HepG2 (cell line): ENCODE data around the gene PFDN2. TPM values are rescaled to one million over a fixed set of nuclear protein-coding genes. Genes with fewer than 3 reads are reported as not detected.

Source experiments
- BCLAF1 ChIP-seq: fragments of 450-650 bp; IDR thresholded peaks from 2 replicates; pipeline ENCODE4 v1.6.1; 2017; ENCODE audit warnings: mild to moderate bottlenecking
- GABPA ChIP-seq, 2 experiments: IDR thresholded peaks; 2 replicates each; pipeline ENCODE4 v1.6.1; 2011 to 2016; ENCODE audit warnings: low read depth in 2 of 2, low read length in 1 of 2, missing biosample characterization in 1 of 2, missing genetic modification characterization in 1 of 2
- MNT ChIP-seq: fragments of 450-650 bp; IDR thresholded peaks from 2 replicates; pipeline ENCODE4 v1.6.1; 2016
- SALL2 ChIP-seq: sonication (generic); formaldehyde crosslinking; IDR thresholded peaks from 2 replicates; pipeline ENCODE4 v1.8.1; 2023; ENCODE audit warnings: mild to moderate bottlenecking, missing genetic modification reagents, inconsistent platforms
- ZFP90 ChIP-seq: sonication (generic); formaldehyde crosslinking; IDR thresholded peaks from 2 replicates; pipeline ENCODE4 v1.8.0; 2022; ENCODE audit warnings: missing genetic modification reagents, mild to moderate bottlenecking, inconsistent platforms, borderline replicate concordance
- ZFP91 ChIP-seq: sonication (generic); formaldehyde crosslinking; IDR thresholded peaks from 2 replicates; pipeline ENCODE4 v1.9.0; 2022; ENCODE audit warnings: missing genetic modification reagents, mild to moderate bottlenecking, borderline replicate concordance
- ZFYVE20 ChIP-seq: sonication (generic); formaldehyde crosslinking; IDR thresholded peaks from 2 replicates; pipeline ENCODE4 v1.8.0; 2023; ENCODE audit warnings: low read depth, mild to moderate bottlenecking, moderate library complexity, missing genetic modification reagents, borderline replicate concordance
- ZNF276 ChIP-seq: sonication (generic); formaldehyde crosslinking; IDR thresholded peaks from 2 replicates; pipeline ENCODE4 v1.4.0; 2020; ENCODE audit warnings: mild to moderate bottlenecking, low read depth, missing genetic modification reagents
- ZNF343 ChIP-seq: sonication (generic); formaldehyde crosslinking; IDR thresholded peaks from 2 replicates; pipeline ENCODE4 v1.4.0; 2020; ENCODE audit warnings: mild to moderate bottlenecking, missing genetic modification reagents
- ZNF350 ChIP-seq: sonication (generic); formaldehyde crosslinking; IDR thresholded peaks from 2 replicates; pipeline ENCODE4 v1.4.0; 2020; ENCODE audit warnings: mild to moderate bottlenecking, low read depth, missing genetic modification reagents, borderline replicate concordance
- ZNF687 ChIP-seq: sonication (generic); formaldehyde crosslinking; IDR thresholded peaks from 2 replicates; pipeline ENCODE4 v1.5.1; 2020; ENCODE audit warnings: mild to moderate bottlenecking, missing genetic modification reagents, moderate library complexity
- ZNF770 ChIP-seq: sonication (generic); formaldehyde crosslinking; IDR thresholded peaks from 2 replicates; pipeline ENCODE4 v1.5.0; 2020; ENCODE audit warnings: mild to moderate bottlenecking, missing genetic modification reagents
- polyA plus RNA-seq, 8 experiments: library from polyadenylated mRNA; depleted of rRNA in 3 of 8; stranded (reverse) in 7 of 8; unstranded in 1 of 8; fragments of >200 nt; fragmentation: Illumina TruSeq in 4 of 8; extraction: Trizol in 4 of 8; gene quantifications; 2 replicates each; pipeline versions ENCODE4 v1.2.1 to v1.2.3, GENCODE V29; 2011 to 2016; ENCODE audit warnings: low read depth in 4 of 8, missing spikeins in 1 of 8, mixed read lengths in 1 of 8; ENCODE audit not compliant: insufficient read depth in 1 of 8
- total RNA-seq, 5 experiments: library from RNA; depleted of rRNA; stranded (reverse); fragments of >200 nt; fragmentation: Illumina TruSeq; extraction: Trizol; gene quantifications; 2 replicates each; pipeline ENCODE4 v1.2.3, GENCODE V29; 2016; ENCODE audit warnings: low read depth in 1 of 5

PFDN2 gene
- total and polyA plus RNA-seq, 2 of the 13 experiments (the other 11 are each of a cell fraction or from before 2014, with no cell fraction given), result 62.6 to 63.6 TPM

GRCh38 chr1:161073474-161074121 lies 44.2 kb downstream of the PFDN2 start (continued):
- TF ChIP-seq BCLAF1 (no peak), MNT (peak; percentile 27; the same call in 1 of the 2 replicates), SALL2 (CRISPR knock-in tag) (no peak), ZFYVE20 (CRISPR knock-in tag) (no peak), ZFP90 (CRISPR knock-in tag) (0 out of 2 replicates have a peak, but pooled peaks have one; percentile 11), ZNF276 (CRISPR knock-in tag) (no peak), ZNF350 (no peak), ZFP91 (CRISPR knock-in tag) (0 out of 2 replicates have a peak, but pooled peaks have one; percentile 5), GABPA (IDR thresholded peaks at IDR 0.05; ENCODE audit: low read depth, low read length) (no peak), GABPA (CRISPR knock-in tag; IDR thresholded peaks at IDR 0.05; ENCODE audit: low read depth) (no peak), ZNF343 (CRISPR knock-in tag) (0 out of 2 replicates have a peak, but pooled peaks have one; percentile 23), ZNF687 (CRISPR knock-in tag) (peak; percentile 59), ZNF770 (CRISPR knock-in tag) (peak; percentile 66; the same call in 1 of the 2 replicates)
